Upper lobe of left lung (tissue), 4 donors: ENCODE results near the gene CDH13.

Experiments
- POLR2A ChIP-seq, 4 donors: fragments of 450-650 bp; IDR thresholded peaks; one replicate each; pipeline ENCODE4 v1.5.1; 2016 to 2017; ENCODE audit warnings: antibody characterized with exemption in 4 of 4, mild to moderate bottlenecking in 2 of 4
- TF ChIP-seq, protein P1 (sequence below), 6 experiments: fragments of 450-650 bp in 4 of 6; fragments of 200-600 bp in 2 of 6; sonication (generic) in 2 of 6; IDR thresholded peaks; one replicate each; pipeline ENCODE4 v1.5.1; 2016 to 2019; ENCODE audit warnings: antibody characterized with exemption in 6 of 6

DNA sequence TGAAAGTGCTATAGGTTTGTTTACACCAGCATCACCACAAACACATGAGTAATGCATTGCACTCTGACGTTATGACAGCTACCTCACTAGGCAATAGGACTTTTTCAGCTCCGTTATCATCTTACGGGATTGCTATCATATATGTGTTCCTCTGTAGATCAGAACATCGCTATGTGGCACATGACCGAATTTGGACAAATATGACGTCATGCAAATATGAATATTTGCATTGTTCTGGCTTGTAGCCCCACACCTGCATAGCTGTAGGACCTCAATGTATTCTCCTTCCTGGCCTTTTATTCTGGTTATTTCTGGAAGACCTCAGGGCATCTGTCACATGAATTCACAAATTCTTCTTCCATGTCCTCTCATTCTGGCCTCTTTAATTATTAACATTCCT, 393.2 kb downstream of the CDH13 start:
- TF ChIP-seq POLR2A (IDR thresholded peaks at IDR 0.05), result no peak
- TF ChIP-seq, protein P1, sequence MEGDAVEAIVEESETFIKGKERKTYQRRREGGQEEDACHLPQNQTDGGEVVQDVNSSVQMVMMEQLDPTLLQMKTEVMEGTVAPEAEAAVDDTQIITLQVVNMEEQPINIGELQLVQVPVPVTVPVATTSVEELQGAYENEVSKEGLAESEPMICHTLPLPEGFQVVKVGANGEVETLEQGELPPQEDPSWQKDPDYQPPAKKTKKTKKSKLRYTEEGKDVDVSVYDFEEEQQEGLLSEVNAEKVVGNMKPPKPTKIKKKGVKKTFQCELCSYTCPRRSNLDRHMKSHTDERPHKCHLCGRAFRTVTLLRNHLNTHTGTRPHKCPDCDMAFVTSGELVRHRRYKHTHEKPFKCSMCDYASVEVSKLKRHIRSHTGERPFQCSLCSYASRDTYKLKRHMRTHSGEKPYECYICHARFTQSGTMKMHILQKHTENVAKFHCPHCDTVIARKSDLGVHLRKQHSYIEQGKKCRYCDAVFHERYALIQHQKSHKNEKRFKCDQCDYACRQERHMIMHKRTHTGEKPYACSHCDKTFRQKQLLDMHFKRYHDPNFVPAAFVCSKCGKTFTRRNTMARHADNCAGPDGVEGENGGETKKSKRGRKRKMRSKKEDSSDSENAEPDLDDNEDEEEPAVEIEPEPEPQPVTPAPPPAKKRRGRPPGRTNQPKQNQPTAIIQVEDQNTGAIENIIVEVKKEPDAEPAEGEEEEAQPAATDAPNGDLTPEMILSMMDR (IDR thresholded peaks at IDR 0.05), result no peak
